IMR-90 (cell line): Measurements from ENCODE around the gene DOK3. TPM values are rescaled to one million over a fixed set of nuclear protein-coding genes. Genes with fewer than 3 reads are reported as not detected.

Experiments
- ATAC-seq: fragments of 200-7000 bp; cut with Tn5 transposase; 2 replicates; pipeline ENCODE4 v1.9.1; 2020; ENCODE audit warnings: low read depth, mild to moderate bottlenecking, moderate library complexity
- BruUV-seq: library from RNA; stranded (reverse); fragments of 400-500 nt; replicated peaks from 2 replicates; lab custom pipeline; 2021; lab: Mats Ljungman, UMichigan
- CTCF ChIA-PET: fragments of 300-600 bp; formaldehyde crosslinking; extraction: SDS; loops from one replicate; lab custom pipeline; 2021; ENCODE audit warnings: antibody characterized with exemption; lab: Yijun Ruan, JAX
- POLR2A ChIA-PET: fragments of 300-600 bp; sonication (Branson Sonifier 250); formaldehyde crosslinking; loops from one replicate; lab custom pipeline; 2022; ENCODE audit warnings: antibody characterized with exemption; ENCODE audit not compliant: unreplicated experiment; lab: Charles Lee
- DNase-seq: peaks from one replicate; pipeline ENCODE4 v3.0.0; 2013
- H2AFZ ChIP-seq: replicated peaks from 2 replicates; pipeline ENCODE3; 2013; ENCODE audit warnings: low read length, mild to moderate bottlenecking; ENCODE audit not compliant: poor library complexity
- H2AK5ac ChIP-seq: 2 replicates; pipeline ENCODE4 v1.6.1; 2013; ENCODE audit warnings: low read depth, low read length, inconsistent platforms
- H2AK9ac ChIP-seq: replicated peaks from 2 replicates; pipeline ENCODE3; 2013; ENCODE audit warnings: mild to moderate bottlenecking, low read depth, low read length, moderate library complexity; ENCODE audit not compliant: poor library complexity
- H2BK120ac ChIP-seq: 2 replicates; pipeline ENCODE4 v1.6.1; 2013; ENCODE audit warnings: low read depth, low read length, inconsistent platforms
- H2BK15ac ChIP-seq: 3 replicates; pipeline ENCODE4 v1.6.1; 2013; ENCODE audit warnings: low read depth, low read length, inconsistent platforms
- H2BK20ac ChIP-seq: 2 replicates; pipeline ENCODE4 v1.6.1; 2013; ENCODE audit warnings: low read depth, mild to moderate bottlenecking, inconsistent platforms, low read length, moderate library complexity
- H2BK5ac ChIP-seq: 2 replicates; pipeline ENCODE4 v1.6.1; 2013; ENCODE audit warnings: mild to moderate bottlenecking, low read depth, low read length, inconsistent platforms; ENCODE audit not compliant: poor library complexity, severe bottlenecking
- H3K14ac ChIP-seq: replicated peaks from 2 replicates; pipeline ENCODE4 v1.6.1; 2013; ENCODE audit warnings: low read depth, low read length, inconsistent platforms
- H3K18ac ChIP-seq: 2 replicates; pipeline ENCODE4 v1.6.1; 2013; ENCODE audit warnings: low read depth, low read length, control low read depth
- H3K23ac ChIP-seq: 2 replicates; pipeline ENCODE4 v1.6.1; 2013; ENCODE audit warnings: low read depth, low read length, inconsistent platforms
- H3K27ac ChIP-seq: 2 replicates; pipeline ENCODE4 v1.5.1; 2013; ENCODE audit warnings: mild to moderate bottlenecking, control low read depth, low read length; ENCODE audit not compliant: insufficient read depth
- H3K27me3 ChIP-seq: 2 replicates; pipeline ENCODE4 v1.6.1; 2013; ENCODE audit warnings: low read length; ENCODE audit not compliant: control insufficient read depth, insufficient read depth
- H3K36me3 ChIP-seq: 2 replicates; pipeline ENCODE4 v1.6.1; 2013; ENCODE audit warnings: low read length, mixed read lengths; ENCODE audit not compliant: control insufficient read depth, insufficient read depth
- H3K4ac ChIP-seq: 2 replicates; pipeline ENCODE4 v1.6.1; 2013; ENCODE audit warnings: low read depth, low read length, inconsistent platforms
- H3K4me1 ChIP-seq: 2 replicates; pipeline ENCODE4 v1.6.1; 2013; ENCODE audit warnings: low read length, mixed read lengths; ENCODE audit not compliant: control insufficient read depth, insufficient read depth
- H3K4me2 ChIP-seq: 2 replicates; pipeline ENCODE4 v1.6.1; 2013; ENCODE audit warnings: low read depth, mild to moderate bottlenecking, control low read depth, low read length, moderate library complexity
- H3K4me3 ChIP-seq: 2 replicates; pipeline ENCODE4 v1.5.1; 2013; ENCODE audit warnings: low read depth, mild to moderate bottlenecking, control low read depth, low read length, moderate library complexity; ENCODE audit not compliant: insufficient read depth
- H3K56ac ChIP-seq: 2 replicates; pipeline ENCODE4 v1.6.1; 2013; ENCODE audit warnings: low read length, inconsistent platforms; ENCODE audit not compliant: insufficient read depth; ENCODE audit errors: extremely low read depth
- H3K79me1 ChIP-seq, 2 experiments: 2 replicates each; pipeline ENCODE4 v1.6.1; 2013; ENCODE audit warnings: low read length in 2 of 2, inconsistent platforms in 1 of 2, low read depth in 1 of 2
- H3K9ac ChIP-seq: 2 replicates; pipeline ENCODE4 v1.6.1; 2013; ENCODE audit warnings: low read depth, low read length, control low read depth
- H3K9me1 ChIP-seq: 2 replicates; pipeline ENCODE4 v1.6.1; 2013; ENCODE audit warnings: low read length, inconsistent platforms; ENCODE audit not compliant: insufficient read depth
- H3K9me3 ChIP-seq: 2 replicates; pipeline ENCODE4 v1.6.1; 2013; ENCODE audit warnings: low read length; ENCODE audit not compliant: control insufficient read depth, insufficient read depth
- H4K20me1 ChIP-seq: 2 replicates; pipeline ENCODE4 v1.6.1; 2013; ENCODE audit warnings: low read length, inconsistent platforms; ENCODE audit not compliant: insufficient read depth
- H4K5ac ChIP-seq: 2 replicates; pipeline ENCODE4 v1.6.1; 2013; ENCODE audit warnings: mild to moderate bottlenecking, low read depth, low read length, control low read depth
- H4K8ac ChIP-seq, 2 experiments: 2 replicates each; pipeline ENCODE4 v1.6.1; 2013; ENCODE audit warnings: low read depth in 2 of 2, low read length in 2 of 2, control low read depth in 1 of 2, inconsistent platforms in 1 of 2
- H4K91ac ChIP-seq: 2 replicates; pipeline ENCODE4 v1.6.1; 2013; ENCODE audit warnings: low read depth, low read length, inconsistent platforms; ENCODE audit not compliant: insufficient read depth
- BHLHE40 ChIP-seq: fragments of 150-350 bp; IDR thresholded peaks from 2 replicates; pipeline ENCODE4 v1.6.1; 2016; ENCODE audit warnings: mild to moderate bottlenecking, low read depth, low read length
- CEBPB ChIP-seq: IDR thresholded peaks from 2 replicates; pipeline ENCODE4 v1.6.1; 2012; ENCODE audit warnings: low read depth, low read length, improper control_type of control experiment
- CHD1 ChIP-seq: IDR thresholded peaks from 2 replicates; pipeline ENCODE4 v1.6.1; 2012; ENCODE audit warnings: low read depth, low read length, improper control_type of control experiment
- CTCF ChIP-seq: conservative IDR thresholded peaks from 2 replicates; pipeline ENCODE4 v1.5.1; 2012; ENCODE audit warnings: mild to moderate bottlenecking, low read depth, low read length, improper control_type of control experiment
- ELK1 ChIP-seq: fragments of 150-350 bp; IDR thresholded peaks from 2 replicates; pipeline ENCODE4 v1.6.1; 2016; ENCODE audit warnings: low read depth, mild to moderate bottlenecking, low read length, moderate library complexity, borderline replicate concordance
- FOS ChIP-seq: fragments of 150-350 bp; IDR thresholded peaks from 2 replicates; pipeline ENCODE4 v1.6.1; 2016; ENCODE audit warnings: low read depth, low read length
- MAFK ChIP-seq: IDR thresholded peaks from 2 replicates; pipeline ENCODE4 v1.6.1; 2012; ENCODE audit warnings: low read depth, low read length, improper control_type of control experiment
- MAZ ChIP-seq: IDR thresholded peaks from 2 replicates; pipeline ENCODE4 v1.6.1; 2012; ENCODE audit warnings: low read depth, mild to moderate bottlenecking, low read length, improper control_type of control experiment, moderate library complexity, borderline replicate concordance
- MXI1 ChIP-seq: IDR thresholded peaks from 2 replicates; pipeline ENCODE4 v1.6.1; 2012; ENCODE audit warnings: low read depth, mild to moderate bottlenecking, low read length, moderate library complexity, borderline replicate concordance
- NFE2L2 ChIP-seq: fragments of 150-350 bp; IDR thresholded peaks from 2 replicates; pipeline ENCODE4 v1.6.1; 2016; ENCODE audit warnings: low read depth, mild to moderate bottlenecking, low read length
- POLR2A ChIP-seq: IDR thresholded peaks from 2 replicates; pipeline ENCODE4 v1.6.1; 2012; ENCODE audit warnings: mild to moderate bottlenecking, low read depth, low read length
- RAD21 ChIP-seq: IDR thresholded peaks from 2 replicates; pipeline ENCODE4 v1.6.1; 2012; ENCODE audit warnings: low read length, improper control_type of control experiment
- RFX5 ChIP-seq: IDR thresholded peaks from 2 replicates; pipeline ENCODE4 v1.8.0; 2012; ENCODE audit warnings: low read depth, mild to moderate bottlenecking, low read length, moderate library complexity
- SMC3 ChIP-seq: fragments of 150-350 bp; IDR thresholded peaks from 2 replicates; pipeline ENCODE4 v1.6.1; 2016; ENCODE audit warnings: low read depth, mild to moderate bottlenecking, antibody characterized with exemption, low read length, moderate library complexity
- USF2 ChIP-seq: fragments of 150-350 bp; IDR thresholded peaks from 2 replicates; pipeline ENCODE4 v1.6.1; 2017; ENCODE audit warnings: mild to moderate bottlenecking, antibody characterized with exemption, low read length, low read depth
- WGBS, 2 experiments: methylation state at CpG; one replicate each; pipeline versions ENCODE4 v1.1.5 to v1.1.7; 2013; ENCODE audit warnings: missing lambda C conversion rate in 2 of 2; ENCODE audit not compliant: insufficient read length in 1 of 2; ENCODE audit errors: extremely low coverage in 2 of 2; 5-methylcytosine and 5-hydroxymethylcytosine counted together
- dilution Hi-C: fragments of 300-500 bp; cut with HindIII; formaldehyde crosslinking; loops from one replicate; pipeline ENCODE4 v1.14.3; 2018; ENCODE audit warnings: low sequenced_read_pairs; ENCODE audit not compliant: unreplicated experiment
- in situ Hi-C: fragments of 300-500 bp; cut with MboI; formaldehyde crosslinking; loops from 3 replicates; pipeline ENCODE4 v1.14.3; 2019; ENCODE audit warnings: low sequenced_read_pairs, inconsistent platforms, mixed read lengths
- intact Hi-C: fragments of 100-400 bp; cut with micrococcal nuclease; formaldehyde crosslinking; loops from 2 replicates; pipeline ENCODE4 v1.10.0; 2022
- polyA plus RNA-seq, 3 experiments: library from polyadenylated mRNA; depleted of rRNA; stranded (reverse); fragments of >200 nt; gene quantifications; 2 replicates each; pipeline ENCODE4 v1.2.3, GENCODE V29; 2012; ENCODE audit warnings: low replicate concordance in 1 of 3
- total RNA-seq: library from RNA; depleted of rRNA; stranded (reverse); fragments of >200 nt; gene quantifications from 2 replicates; pipeline ENCODE4 v1.2.3, GENCODE V29; 2012

The DOK3 gene
- total and polyA plus RNA-seq, 2 of the 4 experiments (the other 2 are of a cell fraction) = 0.54 to 3.9 TPM

DNA sequence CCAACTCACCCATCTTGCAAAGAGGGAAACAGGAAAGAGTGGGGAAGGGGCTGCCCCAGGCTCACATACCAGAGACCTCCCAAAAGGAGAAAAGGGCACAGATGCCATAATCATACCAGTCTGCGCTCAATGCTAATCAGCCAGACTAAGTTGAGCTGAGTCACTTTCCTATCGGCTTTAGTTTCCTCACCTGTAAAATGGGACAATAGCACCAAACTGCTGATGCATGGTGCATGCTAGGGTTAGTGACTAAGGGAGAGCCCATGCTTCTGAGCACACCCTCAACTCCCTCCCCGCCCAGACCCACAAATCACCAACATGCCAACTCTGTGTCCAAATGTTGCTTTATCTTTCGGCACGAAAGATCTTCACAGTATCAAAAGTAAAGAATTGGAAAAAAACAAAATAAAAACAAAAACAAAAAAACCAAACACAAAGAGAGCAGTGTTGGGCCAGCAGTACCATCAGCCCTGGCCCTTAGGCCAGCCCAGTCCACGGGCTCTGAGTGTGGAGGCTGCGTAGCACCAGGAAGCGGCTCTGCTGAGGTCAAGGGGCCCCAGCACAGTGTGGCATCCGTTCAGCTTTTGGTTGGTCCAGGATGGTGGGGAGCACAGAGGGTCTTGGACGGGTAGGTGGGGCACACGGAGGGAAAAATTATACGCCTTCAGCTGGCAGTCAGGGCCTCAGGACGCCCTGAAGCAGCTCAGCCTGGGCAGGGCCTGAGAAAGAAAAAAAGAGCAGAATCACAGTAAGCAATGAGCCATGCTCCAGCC, 10.0 kb upstream of the DOK3 start:
- peaks cover 27 to 52% of the 10 kb centered on the region in 2 experiments for H3K79me1 ChIP-seq
- ChIA-PET CTCF (no interaction called here), POLR2A (no interaction called here)
- no peaks in the 10 kb centered on the region for H3K27me3 ChIP-seq
- dilution Hi-C loops = no loop called here
- no peak overlapping the region for H3K14ac ChIP-seq
- no peak overlapping the region for H3K4me3 ChIP-seq
- no TSS peak for BruUV-seq
- no peaks in the 10 kb centered on the region for H3K9me3 ChIP-seq
- no peak overlapping the region for H3K23ac ChIP-seq
- peak overlapping the region; percentile 13; the same call in 1 of the 2 replicates for H3K27ac ChIP-seq
- H2BK20ac ChIP-seq = no peak overlapping the region
- no peak overlapping the region for H3K56ac ChIP-seq
- no peak overlapping the region for H3K4ac ChIP-seq
- H2AK5ac ChIP-seq = no peak overlapping the region
- no peak for DNase-seq
- H2AK9ac ChIP-seq = peak overlapping the region; percentile 78
- no peak overlapping the region for H2BK120ac ChIP-seq
- H4K20me1 ChIP-seq = no peaks in the 10 kb centered on the region
- H4K91ac ChIP-seq = no peak overlapping the region
- no peak overlapping the region for H3K9ac ChIP-seq
- peak overlapping the region; percentile 63 for H2AFZ ChIP-seq
- H3K9me1 ChIP-seq = 0 out of 2 replicates have a peak, but pooled peaks cover 4% of the 10 kb centered on the region
- H3K18ac ChIP-seq = no peak overlapping the region
- H3K36me3 ChIP-seq = peaks cover 57% of the 10 kb centered on the region
- H4K8ac ChIP-seq = no peak overlapping the region
- no peak overlapping the region for H4K5ac ChIP-seq
- no peak for ATAC-seq
- intact Hi-C loops = no loop called here
- in situ Hi-C loops = no loop called here
- H2BK5ac ChIP-seq = peak overlapping the region; percentile 11
- H3K4me1 ChIP-seq = peaks cover 7% of the 10 kb centered on the region
- 83% methylated on average over 6 of the region's 13 CpGs; no CpG with 5 or more reads in 1 of the 2 experiments for WGBS, 2 experiments
- no peak overlapping the region for H2BK15ac ChIP-seq
- H3K4me2 ChIP-seq = no peak overlapping the region
- no peak for TF ChIP-seq FOS
- no peak for TF ChIP-seq CEBPB
- no peak for TF ChIP-seq RAD21
- no peak for TF ChIP-seq USF2
- no peak for TF ChIP-seq MAZ
- no peak for TF ChIP-seq ELK1
- TF ChIP-seq NFE2L2 = no peak
- TF ChIP-seq CHD1 = no peak
- no peak for TF ChIP-seq POLR2A
- no peak for TF ChIP-seq MXI1
- no peak for TF ChIP-seq MAFK
- no peak for TF ChIP-seq SMC3
- TF ChIP-seq BHLHE40 = no peak
- TF ChIP-seq RFX5 = no peak
- TF ChIP-seq CTCF = no peak
